ENCODE data around the gene PRICKLE2.

GRCh38 chr3:64048631-64049061 lies 176.6 kb downstream of the PRICKLE2 start:
- TF ChIP-seq POLR2A (IDR thresholded peaks at IDR 0.05; ENCODE audit: low read depth, low read length) = no peak
- TF ChIP-seq EP300 (IDR thresholded peaks at IDR 0.05; ENCODE audit: borderline replicate concordance in 1 of 2, control insufficient read depth in 1 of 2, low read depth in 2 of 2, low read length in 2 of 2) = no peak
- TF ChIP-seq FOXM1 (IDR thresholded peaks at IDR 0.05; ENCODE audit: low read depth, low read length) = no peak
- no peak for TF ChIP-seq EZH2 (IDR thresholded peaks at IDR 0.05; ENCODE audit: borderline replicate concordance, control insufficient read depth, low read depth, low read length)
- TF ChIP-seq, protein P1, sequence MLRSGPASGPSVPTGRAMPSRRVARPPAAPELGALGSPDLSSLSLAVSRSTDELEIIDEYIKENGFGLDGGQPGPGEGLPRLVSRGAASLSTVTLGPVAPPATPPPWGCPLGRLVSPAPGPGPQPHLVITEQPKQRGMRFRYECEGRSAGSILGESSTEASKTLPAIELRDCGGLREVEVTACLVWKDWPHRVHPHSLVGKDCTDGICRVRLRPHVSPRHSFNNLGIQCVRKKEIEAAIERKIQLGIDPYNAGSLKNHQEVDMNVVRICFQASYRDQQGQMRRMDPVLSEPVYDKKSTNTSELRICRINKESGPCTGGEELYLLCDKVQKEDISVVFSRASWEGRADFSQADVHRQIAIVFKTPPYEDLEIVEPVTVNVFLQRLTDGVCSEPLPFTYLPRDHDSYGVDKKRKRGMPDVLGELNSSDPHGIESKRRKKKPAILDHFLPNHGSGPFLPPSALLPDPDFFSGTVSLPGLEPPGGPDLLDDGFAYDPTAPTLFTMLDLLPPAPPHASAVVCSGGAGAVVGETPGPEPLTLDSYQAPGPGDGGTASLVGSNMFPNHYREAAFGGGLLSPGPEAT (IDR thresholded peaks at IDR 0.05; ENCODE audit: low read depth) = no peak

Data from GM12878 (cell line).